ENCODE data around the gene HPS3. TPM values are rescaled to one million over a fixed set of nuclear protein-coding genes. Genes with fewer than 3 reads are reported as not detected.
"Not testable (repeated sequence)": the region's sequence is repeated elsewhere in the genome, so short reads cannot be mapped to it uniquely, and the experiment has no call there.

HPS3 gene
- total and polyA plus RNA-seq, 2 experiments from 2014 or later, result 14.5 to 18.4 TPM

DNA sequence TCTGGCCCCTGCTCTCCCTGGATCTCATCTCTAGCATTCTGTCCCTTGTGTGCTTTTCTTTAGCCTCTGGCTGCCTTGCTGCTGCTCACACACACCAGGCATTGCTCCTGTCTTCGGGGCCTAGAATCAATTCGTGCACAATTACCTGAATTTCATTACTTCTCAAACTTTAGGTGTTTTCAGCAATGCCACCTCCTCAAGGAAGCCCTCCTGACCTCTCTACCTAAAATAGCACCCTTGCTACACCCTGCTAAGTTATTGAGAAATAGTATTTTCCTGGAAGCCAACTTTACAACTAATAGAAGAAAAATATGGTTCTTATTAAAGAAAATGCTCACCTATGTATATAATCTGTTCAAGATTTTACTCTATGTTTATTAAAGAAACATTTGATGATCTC is 51.7 kb downstream of the HPS3 start:
- in situ Hi-C loops (cut with MboI), result no loop called here
- no peak for DNase-seq
- WGBS, 2 experiments (ENCODE audit: low coverage in 1 of 2, low lambda C conversion rate in 2 of 2, missing lambda C conversion rate in 2 of 2), result 95 to 100% methylated on average over 2 of the region's 2 CpGs
- Histone ChIP-seq H3K9me2 (ENCODE audit: insufficient read depth) (no peaks in the 10 kb centered on the region), H2AFZ (no peak overlapping the region), H3K27me3 (replicated peaks; ENCODE audit: insufficient read depth) (no peaks in the 10 kb centered on the region), H3K4me1 (ENCODE audit: insufficient read depth) (peaks cover 33% of the 10 kb centered on the region), H3K79me2 (ENCODE audit: insufficient read depth) (no peaks in the 10 kb centered on the region), H3K4me3 (no peak overlapping the region), H3K36me3 (ENCODE audit: low read depth) (0 out of 2 replicates have a peak, but pooled peaks cover 3% of the 10 kb centered on the region), H3K9ac (no peak overlapping the region), H3K27ac (no peak overlapping the region), H3K4me2 (ENCODE audit: unreplicated experiment) (no peak overlapping the region), H3K9me3 (ENCODE audit: low read depth) (no peaks in the 10 kb centered on the region), H3F3A (ENCODE audit: insufficient read depth) (peaks cover 38% of the 10 kb centered on the region), H4K20me1 (ENCODE audit: insufficient read depth) (no peaks in the 10 kb centered on the region)
- no peak for TF ChIP-seq EZH2phosphoT487 (IDR thresholded peaks at IDR 0.05; ENCODE audit: insufficient read depth, low read depth)
- TF ChIP-seq EZH2 (IDR thresholded peaks at IDR 0.05; ENCODE audit: insufficient read depth, poor library complexity, severe bottlenecking), result no peak

DNA sequence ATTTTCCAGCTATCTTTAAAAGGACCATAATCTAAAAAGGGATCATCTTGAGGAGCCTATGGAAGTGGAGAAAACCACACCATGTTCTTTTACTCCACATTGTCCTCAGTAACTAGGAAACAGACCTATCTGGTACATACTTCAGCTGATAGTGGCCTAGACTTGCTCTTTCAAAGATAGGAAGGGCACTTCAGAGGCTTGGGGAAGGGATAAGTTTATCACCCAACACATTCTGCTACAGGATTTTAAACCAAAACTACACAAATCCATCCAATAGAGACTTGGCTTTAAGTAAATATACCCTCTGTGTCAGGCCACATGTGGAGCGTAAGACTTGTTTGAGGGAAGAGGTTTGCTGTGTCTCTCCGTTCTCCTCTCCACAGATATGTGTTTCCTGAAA is 56.8 kb downstream of the HPS3 start:
- WGBS, 2 experiments (ENCODE audit: low coverage in 1 of 2, low lambda C conversion rate in 2 of 2, missing lambda C conversion rate in 2 of 2), result 97% methylated on average over 2 of the region's 2 CpGs
- no peak overlapping the region for H3K27ac ChIP-seq
- no peak overlapping the region for H2AFZ ChIP-seq

DNA sequence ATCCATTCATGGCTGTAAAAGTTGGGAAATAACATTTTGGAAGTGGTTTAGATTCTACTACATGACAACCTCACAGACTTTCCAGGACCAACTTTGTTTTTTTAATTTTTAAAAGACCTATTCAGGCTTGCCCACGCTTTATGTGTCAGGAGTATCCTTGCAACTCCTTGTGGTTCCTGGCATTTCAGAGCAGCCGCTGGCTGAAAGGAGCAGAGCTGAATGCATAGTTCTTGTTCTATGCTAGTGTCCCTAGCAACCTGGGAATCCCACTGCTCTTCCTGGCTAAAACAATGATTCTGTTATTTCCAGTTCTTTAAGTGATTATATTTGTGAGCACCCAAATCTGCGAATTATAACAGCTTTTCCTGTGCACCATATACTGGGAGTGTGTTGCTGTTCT is 57.3 kb downstream of the HPS3 start:
- DNase-seq, result no peak

More for the DNA sequence above, 56.8 kb downstream of the HPS3 start:
- no peak for DNase-seq
- in situ Hi-C loops (cut with MboI), result no loop called here
- Histone ChIP-seq H3K79me2 (ENCODE audit: insufficient read depth) (no peaks in the 10 kb centered on the region), H3K9me3 (ENCODE audit: low read depth) (no peaks in the 10 kb centered on the region), H3K4me1 (ENCODE audit: insufficient read depth) (peaks cover under 1% of the 10 kb centered on the region; the same call in 1 of the 2 replicates), H3K27me3 (replicated peaks; ENCODE audit: insufficient read depth) (no peaks in the 10 kb centered on the region), H3K9ac (no peak overlapping the region), H4K20me1 (ENCODE audit: insufficient read depth) (no peaks in the 10 kb centered on the region), H3F3A (ENCODE audit: insufficient read depth) (peaks cover under 1% of the 10 kb centered on the region; the same call in 1 of the 2 replicates), H3K4me2 (ENCODE audit: unreplicated experiment) (no peak overlapping the region), H3K9me2 (ENCODE audit: insufficient read depth) (no peaks in the 10 kb centered on the region), H3K4me3 (no peak overlapping the region), H3K36me3 (ENCODE audit: low read depth) (no peaks in the 10 kb centered on the region)
- TF ChIP-seq EZH2phosphoT487 (IDR thresholded peaks at IDR 0.05; ENCODE audit: insufficient read depth, low read depth), result no peak
- TF ChIP-seq EZH2 (IDR thresholded peaks at IDR 0.05; ENCODE audit: insufficient read depth, poor library complexity, severe bottlenecking), result no peak

DNA sequence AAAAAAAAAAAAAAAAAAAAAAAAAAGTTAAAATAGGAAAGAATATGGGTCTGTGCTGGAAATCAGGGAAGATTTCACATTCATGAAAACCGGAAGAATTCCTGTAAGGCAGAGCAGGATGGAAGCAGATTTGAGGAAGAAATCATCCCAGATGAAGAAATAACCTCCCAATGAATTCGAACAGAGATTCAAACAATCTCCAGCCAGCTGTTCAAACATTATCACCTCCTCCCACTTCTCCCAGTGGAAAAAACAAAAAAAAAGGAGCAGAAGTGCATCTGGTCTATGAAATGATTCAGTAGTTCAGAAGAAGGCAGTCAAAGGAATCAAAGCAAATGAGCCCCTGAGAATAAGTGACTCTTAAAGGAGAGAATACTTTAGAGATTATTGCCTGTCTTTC is 59.1 kb downstream of the HPS3 start:
- Histone ChIP-seq H4K20me1 (ENCODE audit: insufficient read depth) (no peaks in the 10 kb centered on the region), H2AFZ (no peak overlapping the region), H3K36me3 (ENCODE audit: low read depth) (no peaks in the 10 kb centered on the region), H3K27ac (no peak overlapping the region), H3K4me3 (no peak overlapping the region), H3K4me1 (ENCODE audit: insufficient read depth) (no peaks in the 10 kb centered on the region), H3K79me2 (ENCODE audit: insufficient read depth) (no peaks in the 10 kb centered on the region), H3K9me3 (ENCODE audit: low read depth) (no peaks in the 10 kb centered on the region), H3F3A (ENCODE audit: insufficient read depth) (no peaks in the 10 kb centered on the region), H3K9me2 (ENCODE audit: insufficient read depth) (no peaks in the 10 kb centered on the region), H3K4me2 (ENCODE audit: unreplicated experiment) (no peak overlapping the region), H3K9ac (no peak overlapping the region), H3K27me3 (replicated peaks; ENCODE audit: insufficient read depth) (no peaks in the 10 kb centered on the region)
- WGBS, 2 experiments (ENCODE audit: low coverage in 1 of 2, low lambda C conversion rate in 2 of 2, missing lambda C conversion rate in 2 of 2), result 95 to 100% methylated on average over 2 of the region's 2 CpGs
- in situ Hi-C loops (cut with MboI), result no loop called here
- no peak for DNase-seq
- TF ChIP-seq EZH2phosphoT487 (IDR thresholded peaks at IDR 0.05; ENCODE audit: insufficient read depth, low read depth) (no peak), EZH2 (IDR thresholded peaks at IDR 0.05; ENCODE audit: insufficient read depth, poor library complexity, severe bottlenecking) (no peak)

More for the DNA sequence above, 57.3 kb downstream of the HPS3 start:
- Histone ChIP-seq H2AFZ (no peak overlapping the region), H3K27ac (no peak overlapping the region), H3K79me2 (ENCODE audit: insufficient read depth) (no peaks in the 10 kb centered on the region), H3K4me2 (ENCODE audit: unreplicated experiment) (no peak overlapping the region), H3K36me3 (ENCODE audit: low read depth) (no peaks in the 10 kb centered on the region), H3F3A (ENCODE audit: insufficient read depth) (no peaks in the 10 kb centered on the region), H4K20me1 (ENCODE audit: insufficient read depth) (no peaks in the 10 kb centered on the region), H3K9ac (no peak overlapping the region), H3K9me2 (ENCODE audit: insufficient read depth) (no peaks in the 10 kb centered on the region), H3K9me3 (ENCODE audit: low read depth) (no peaks in the 10 kb centered on the region), H3K4me3 (no peak overlapping the region), H3K27me3 (replicated peaks; ENCODE audit: insufficient read depth) (no peaks in the 10 kb centered on the region), H3K4me1 (ENCODE audit: insufficient read depth) (no peaks in the 10 kb centered on the region)
- TF ChIP-seq EZH2 (IDR thresholded peaks at IDR 0.05; ENCODE audit: insufficient read depth, poor library complexity, severe bottlenecking), result no peak
- no peak for TF ChIP-seq EZH2phosphoT487 (IDR thresholded peaks at IDR 0.05; ENCODE audit: insufficient read depth, low read depth)
- in situ Hi-C loops (cut with MboI), result no loop called here
- WGBS, 2 experiments (ENCODE audit: low coverage in 1 of 2, low lambda C conversion rate in 2 of 2, missing lambda C conversion rate in 2 of 2), result 99 to 100% methylated on average over 3 of the region's 3 CpGs

DNA sequence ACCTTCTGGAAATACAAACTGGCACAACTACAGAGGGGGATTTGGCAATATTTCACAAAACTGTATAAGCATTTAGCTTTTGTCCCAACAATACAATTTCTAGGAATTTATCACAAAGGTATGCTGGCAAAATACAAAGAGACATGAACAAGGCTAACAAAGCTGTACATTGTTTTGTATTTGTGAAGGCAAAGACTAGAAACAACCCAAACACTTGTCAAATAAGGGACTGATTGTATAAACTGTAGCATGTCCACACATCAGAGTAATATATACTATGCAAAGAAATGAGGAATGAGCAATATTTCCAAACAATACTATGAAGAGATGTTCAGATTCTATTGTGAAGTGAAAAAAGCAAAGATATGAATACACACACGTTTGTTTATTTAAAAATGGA is 65.8 kb downstream of the HPS3 start:
- 72 to 74% methylated on average over 1 of the region's 1 CpG for WGBS, 2 experiments (ENCODE audit: low coverage in 1 of 2, low lambda C conversion rate in 2 of 2, missing lambda C conversion rate in 2 of 2)
- H3K9me3 ChIP-seq (ENCODE audit: low read depth), result no peaks in the 10 kb centered on the region
- no peaks in the 10 kb centered on the region for H4K20me1 ChIP-seq (ENCODE audit: insufficient read depth)
- H3K9ac ChIP-seq, result no peak overlapping the region
- H3K4me3 ChIP-seq, result no peak overlapping the region
- H3F3A ChIP-seq (ENCODE audit: insufficient read depth), result no peaks in the 10 kb centered on the region
- no peaks in the 10 kb centered on the region for H3K79me2 ChIP-seq (ENCODE audit: insufficient read depth)
- in situ Hi-C loops (cut with MboI), result no loop called here
- DNase-seq, result no peak
- H3K4me2 ChIP-seq (ENCODE audit: unreplicated experiment), result no peak overlapping the region
- no peak for TF ChIP-seq EZH2phosphoT487 (IDR thresholded peaks at IDR 0.05; ENCODE audit: insufficient read depth, low read depth)
- TF ChIP-seq EZH2 (IDR thresholded peaks at IDR 0.05; ENCODE audit: insufficient read depth, poor library complexity, severe bottlenecking), result no peak
- H2AFZ ChIP-seq, result no peak overlapping the region
- H3K36me3 ChIP-seq (ENCODE audit: low read depth), result no peaks in the 10 kb centered on the region
- H3K4me1 ChIP-seq (ENCODE audit: insufficient read depth), result peaks cover 6% of the 10 kb centered on the region; the same call in 1 of the 2 replicates
- no peaks in the 10 kb centered on the region for H3K27me3 ChIP-seq (replicated peaks; ENCODE audit: insufficient read depth)
- H3K9me2 ChIP-seq (ENCODE audit: insufficient read depth), result no peaks in the 10 kb centered on the region
- H3K27ac ChIP-seq, result no peak overlapping the region

DNA sequence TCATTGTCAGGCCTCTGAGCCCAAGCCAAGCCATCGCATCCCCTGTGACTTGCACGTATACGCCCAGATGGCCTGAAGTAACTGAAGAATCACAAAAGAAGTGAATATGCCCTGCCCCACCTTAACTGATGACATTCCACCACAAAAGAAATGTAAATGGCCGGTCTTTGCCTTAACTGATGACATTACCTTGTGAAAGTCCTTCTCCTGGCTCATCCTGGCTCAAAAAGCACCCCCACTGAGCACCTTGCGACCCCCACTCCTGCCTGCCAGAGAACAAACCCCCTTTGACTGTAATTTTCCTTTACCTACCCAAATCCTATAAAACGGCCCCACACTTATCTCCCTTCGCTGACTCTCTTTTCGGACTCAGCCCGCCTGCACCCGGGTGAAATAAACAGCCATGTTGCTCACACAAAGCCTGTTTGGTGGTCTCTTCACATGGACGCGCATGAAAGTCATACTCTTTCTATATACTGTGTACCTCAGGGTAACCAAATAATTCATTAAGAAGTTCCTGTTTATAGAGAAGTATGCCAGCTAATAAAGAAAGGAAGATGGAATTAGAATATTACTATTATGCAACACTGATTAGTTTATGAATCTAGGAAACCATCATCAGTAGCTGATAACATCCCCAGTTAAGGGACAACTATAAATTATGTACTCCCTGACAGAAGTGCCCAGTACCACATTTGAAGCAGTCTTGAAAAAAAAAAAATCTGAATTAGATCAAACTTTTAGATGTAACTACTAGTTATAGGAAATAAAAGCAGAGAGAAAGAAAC is 67.6 kb downstream of the HPS3 start:
- H2AFZ ChIP-seq, H3K4me3 ChIP-seq: not testable (repeated sequence)

More for the DNA sequence above, 67.6 kb downstream of the HPS3 start:
- in situ Hi-C loops (cut with MboI); H3F3A ChIP-seq (ENCODE audit: insufficient read depth); H3K4me1 ChIP-seq (ENCODE audit: insufficient read depth); H3K27ac ChIP-seq; H3K9me3 ChIP-seq (ENCODE audit: low read depth); H3K79me2 ChIP-seq (ENCODE audit: insufficient read depth); H3K4me2 ChIP-seq (ENCODE audit: unreplicated experiment); H3K36me3 ChIP-seq (ENCODE audit: low read depth); H3K9ac ChIP-seq; H4K20me1 ChIP-seq (ENCODE audit: insufficient read depth); H3K9me2 ChIP-seq (ENCODE audit: insufficient read depth); H3K27me3 ChIP-seq (replicated peaks; ENCODE audit: insufficient read depth); DNase-seq: not testable (repeated sequence)
- WGBS, 2 experiments (ENCODE audit: low coverage in 1 of 2, low lambda C conversion rate in 2 of 2, missing lambda C conversion rate in 2 of 2), result 89 to 93% methylated on average over 12 of the region's 12 CpGs
